CD14-positive monocyte (primary cell): Measurements from ENCODE around the gene UBE2L3. TPM values are rescaled to one million over a fixed set of nuclear protein-coding genes. Genes with fewer than 3 reads are reported as not detected.

Experiments used
- DNase-seq, 3 donors: peaks; one replicate each; pipeline ENCODE4 v3.0.0-alpha.2; 2011 to 2022
- H2AFZ ChIP-seq: 2 replicates; pipeline ENCODE4 v1.6.0; 2012; ENCODE audit warnings: mild to moderate bottlenecking, low read depth, low read length, inconsistent platforms; ENCODE audit not compliant: insufficient read depth, poor library complexity, severe bottlenecking
- H3K27ac ChIP-seq, 2 donors: 1 replicate in 1 of 2; 2 replicates in 1 of 2; pipeline ENCODE4 v1.5.1; 2012 to 2013; ENCODE audit warnings: low read length in 2 of 2, control low read depth in 1 of 2, inconsistent platforms in 1 of 2, low read depth in 1 of 2, mild to moderate bottlenecking in 1 of 2
- H3K27me3 ChIP-seq, 2 donors: one replicate each; pipeline versions ENCODE4 v1.6.0 to v1.6.1; 2011 to 2013; ENCODE audit warnings: low read length in 2 of 2; ENCODE audit not compliant: control insufficient read depth in 2 of 2, insufficient read depth in 2 of 2
- H3K36me3 ChIP-seq, 2 donors: replicated peaks in 1 of 2; 1 replicate in 1 of 2; 2 replicates in 1 of 2; pipeline versions ENCODE4 v1.5.1 to v1.6.1; 2012 to 2013; ENCODE audit warnings: low read length in 2 of 2, control low read depth in 1 of 2, inconsistent platforms in 1 of 2, mild to moderate bottlenecking in 1 of 2; ENCODE audit not compliant: insufficient read depth in 2 of 2, control insufficient read depth in 1 of 2
- H3K4me1 ChIP-seq, 2 donors: 1 replicate in 1 of 2; 2 replicates in 1 of 2; pipeline versions ENCODE4 v1.5.1 to v1.6.1; 2012 to 2013; ENCODE audit warnings: low read length in 2 of 2, control low read depth in 1 of 2, inconsistent platforms in 1 of 2, mild to moderate bottlenecking in 1 of 2, moderate library complexity in 1 of 2; ENCODE audit not compliant: insufficient read depth in 2 of 2, control insufficient read depth in 1 of 2
- H3K4me2 ChIP-seq: replicated peaks from 2 replicates; pipeline ENCODE3; 2012; ENCODE audit warnings: low read length, moderate library complexity, mild to moderate bottlenecking; ENCODE audit not compliant: poor library complexity, severe bottlenecking; ENCODE audit errors: extremely low read depth
- H3K4me3 ChIP-seq, 3 experiments: fragments of 200-600 bp in 1 of 3; sonication (generic) in 1 of 3; replicated peaks in 1 of 3; 1 replicate in 2 of 3; 2 replicates in 1 of 3; pipeline ENCODE4 v1.5.1; 2011 to 2013; ENCODE audit warnings: low read length in 3 of 3, mild to moderate bottlenecking in 3 of 3, control low read depth in 2 of 3, low read depth in 2 of 3, inconsistent platforms in 1 of 3, moderate library complexity in 1 of 3
- H3K79me2 ChIP-seq: 2 replicates; pipeline ENCODE4 v1.6.0; 2012; ENCODE audit warnings: mild to moderate bottlenecking, control low read depth, inconsistent platforms, low read length, moderate library complexity; ENCODE audit not compliant: insufficient read depth
- H3K9ac ChIP-seq: 2 replicates; pipeline ENCODE4 v1.6.0; 2017; ENCODE audit warnings: low read length, mild to moderate bottlenecking; ENCODE audit not compliant: insufficient read depth, poor library complexity, severe bottlenecking
- H3K9me3 ChIP-seq, 2 donors: replicated peaks in 1 of 2; 1 replicate in 1 of 2; 2 replicates in 1 of 2; pipeline versions ENCODE4 v1.5.1 to v1.6.1; 2012 to 2013; ENCODE audit warnings: low read length in 2 of 2, control low read depth in 1 of 2; ENCODE audit not compliant: control insufficient read depth in 1 of 2, insufficient read depth in 1 of 2
- H4K20me1 ChIP-seq: 2 replicates; pipeline ENCODE4 v1.6.0; 2012; ENCODE audit warnings: mild to moderate bottlenecking, low read length, control low read depth, moderate library complexity; ENCODE audit not compliant: insufficient read depth
- H3K27ac Mint-ChIP-seq, 7 donors: one replicate each; pipeline ENCODE4 v1.8.0; 2020; ENCODE audit warnings: mild to moderate bottlenecking in 7 of 7, mixed read lengths in 7 of 7, moderate library complexity in 6 of 7, inconsistent platforms in 2 of 7
- H3K27me3 Mint-ChIP-seq, 3 donors: one replicate each; pipeline ENCODE4 v1.8.0; 2021 to 2022; ENCODE audit warnings: low read depth in 3 of 3, mild to moderate bottlenecking in 3 of 3, mixed read lengths in 3 of 3, moderate library complexity in 3 of 3, inconsistent platforms in 1 of 3
- H3K36me3 Mint-ChIP-seq, 2 donors: one replicate each; pipeline ENCODE4 v1.8.0; 2020; ENCODE audit warnings: mixed read lengths in 2 of 2, inconsistent platforms in 1 of 2, mild to moderate bottlenecking in 1 of 2
- H3K4me1 Mint-ChIP-seq: one replicate; pipeline ENCODE4 v1.8.0; 2020; ENCODE audit warnings: mild to moderate bottlenecking, mixed read lengths
- H3K4me3 Mint-ChIP-seq, 2 donors: one replicate each; pipeline ENCODE4 v1.8.0; 2020; ENCODE audit warnings: mild to moderate bottlenecking in 2 of 2, mixed read lengths in 2 of 2, moderate library complexity in 1 of 2
- H3K9me3 Mint-ChIP-seq, 7 donors: one replicate each; pipeline ENCODE4 v1.8.0; 2020 to 2022; ENCODE audit warnings: mixed read lengths in 7 of 7, mild to moderate bottlenecking in 6 of 7, moderate library complexity in 6 of 7, inconsistent platforms in 2 of 7
- WGBS: methylation state at CpG from one replicate; pipeline ENCODE4 v1.1.5; 2013; ENCODE audit warnings: missing lambda C conversion rate; ENCODE audit not compliant: insufficient coverage; 5-methylcytosine and 5-hydroxymethylcytosine counted together
- intact Hi-C, 2 donors: fragments of 100-400 bp; cut with micrococcal nuclease; formaldehyde crosslinking; loops; one replicate each; pipeline versions ENCODE4 v1.15.0 to v1.15.1; 2023
- polyA plus RNA-seq, 3 donors: library from polyadenylated mRNA; depleted of rRNA in 1 of 3; unstranded in 2 of 3; stranded (reverse) in 1 of 3; fragments of 300-500 nt in 2 of 3; fragments of >200 nt in 1 of 3; fragmentation: Illumina TruSeq in 2 of 3; gene quantifications; 1 replicate in 2 of 3; 2 replicates in 1 of 3; pipeline ENCODE4 v1.2.3, GENCODE V29; 2012 to 2021
- TF ChIP-seq, protein P1 (sequence below): fragments of 200-600 bp; IDR thresholded peaks from one replicate; pipeline ENCODE4 v1.8.0; 2022; ENCODE audit warnings: antibody characterized with exemption, mild to moderate bottlenecking

The UBE2L3 gene
- polyA plus RNA-seq, 3 donors, result 19.6 to 88.9 (median 69.6) TPM

DNA sequence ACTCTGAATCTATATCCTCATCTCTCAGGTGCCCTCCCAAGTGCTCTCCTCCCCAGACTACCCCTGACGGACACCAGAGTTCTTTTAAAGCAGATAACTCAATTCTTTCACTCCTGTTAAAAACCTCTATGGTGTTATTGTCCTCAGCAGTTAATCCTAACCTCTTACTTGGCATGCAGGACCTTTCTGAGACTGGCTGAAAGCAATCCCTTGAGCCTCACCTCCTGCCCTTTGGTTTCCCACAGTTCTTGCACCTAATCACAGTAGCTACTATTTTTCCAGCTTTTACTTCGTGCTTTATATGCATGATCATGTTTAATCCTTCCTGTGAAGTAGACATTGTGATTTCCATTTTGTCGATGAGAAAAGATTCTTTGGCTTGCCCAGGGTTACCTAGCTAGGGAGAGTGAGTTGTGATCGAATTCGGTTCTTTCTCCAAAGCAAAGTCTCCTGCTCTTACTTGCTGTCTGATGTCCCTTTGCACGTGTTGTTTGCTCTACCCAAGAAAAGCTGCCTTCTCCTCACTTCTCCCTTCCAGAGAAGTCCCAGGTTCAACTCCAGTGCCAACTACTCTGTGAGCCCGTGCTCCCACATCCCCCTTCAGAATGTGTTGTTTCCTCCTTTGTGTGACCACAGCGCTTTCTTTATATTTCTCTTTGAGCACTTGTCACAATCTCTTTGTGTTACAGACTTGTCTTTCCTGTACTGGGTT, 2.1 kb downstream of the UBE2L3 start:
- peak overlapping the region; percentile 87 for H3K4me2 ChIP-seq
- H3K9ac ChIP-seq, result peak overlapping the region; percentile 35
- WGBS, result 22% methylated on average over 3 of the region's 8 CpGs
- H3K27ac ChIP-seq, result peak overlapping the region; percentile 20 to 67
- Mint-ChIP-seq H3K27ac (peak overlapping the region; percentile 61 to 92 (median 80)), H3K27me3 (peaks cover 0 to 5% (median 2%) of the 10 kb centered on the region in 3 donors), H3K36me3 (peaks cover 8 to 20% of the 10 kb centered on the region in 2 donors), H3K4me1 (peaks cover 57% of the 10 kb centered on the region), H3K4me3 (peak overlapping the region; percentile 47 to 67), H3K9me3 (no peaks in the 10 kb centered on the region)
- H3K4me1 ChIP-seq, result peaks cover 41% of the 10 kb centered on the region in 2 donors
- DNase-seq, result peak; percentile 23 to 28 (median 27)
- H3K36me3 ChIP-seq, result peaks cover 0 to 13% of the 10 kb centered on the region in 2 donors
- intact Hi-C loops, result no loop called here
- peaks cover 67% of the 10 kb centered on the region for H4K20me1 ChIP-seq
- H3K4me3 ChIP-seq, result peak overlapping the region in 1 of 3 experiments; percentile 79
- no peaks in the 10 kb centered on the region for H3K9me3 ChIP-seq
- peaks cover 74% of the 10 kb centered on the region for H3K79me2 ChIP-seq
- TF ChIP-seq, protein P1, sequence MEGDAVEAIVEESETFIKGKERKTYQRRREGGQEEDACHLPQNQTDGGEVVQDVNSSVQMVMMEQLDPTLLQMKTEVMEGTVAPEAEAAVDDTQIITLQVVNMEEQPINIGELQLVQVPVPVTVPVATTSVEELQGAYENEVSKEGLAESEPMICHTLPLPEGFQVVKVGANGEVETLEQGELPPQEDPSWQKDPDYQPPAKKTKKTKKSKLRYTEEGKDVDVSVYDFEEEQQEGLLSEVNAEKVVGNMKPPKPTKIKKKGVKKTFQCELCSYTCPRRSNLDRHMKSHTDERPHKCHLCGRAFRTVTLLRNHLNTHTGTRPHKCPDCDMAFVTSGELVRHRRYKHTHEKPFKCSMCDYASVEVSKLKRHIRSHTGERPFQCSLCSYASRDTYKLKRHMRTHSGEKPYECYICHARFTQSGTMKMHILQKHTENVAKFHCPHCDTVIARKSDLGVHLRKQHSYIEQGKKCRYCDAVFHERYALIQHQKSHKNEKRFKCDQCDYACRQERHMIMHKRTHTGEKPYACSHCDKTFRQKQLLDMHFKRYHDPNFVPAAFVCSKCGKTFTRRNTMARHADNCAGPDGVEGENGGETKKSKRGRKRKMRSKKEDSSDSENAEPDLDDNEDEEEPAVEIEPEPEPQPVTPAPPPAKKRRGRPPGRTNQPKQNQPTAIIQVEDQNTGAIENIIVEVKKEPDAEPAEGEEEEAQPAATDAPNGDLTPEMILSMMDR, result no peak
- H2AFZ ChIP-seq, result no peak overlapping the region
- no peaks in the 10 kb centered on the region for H3K27me3 ChIP-seq

DNA sequence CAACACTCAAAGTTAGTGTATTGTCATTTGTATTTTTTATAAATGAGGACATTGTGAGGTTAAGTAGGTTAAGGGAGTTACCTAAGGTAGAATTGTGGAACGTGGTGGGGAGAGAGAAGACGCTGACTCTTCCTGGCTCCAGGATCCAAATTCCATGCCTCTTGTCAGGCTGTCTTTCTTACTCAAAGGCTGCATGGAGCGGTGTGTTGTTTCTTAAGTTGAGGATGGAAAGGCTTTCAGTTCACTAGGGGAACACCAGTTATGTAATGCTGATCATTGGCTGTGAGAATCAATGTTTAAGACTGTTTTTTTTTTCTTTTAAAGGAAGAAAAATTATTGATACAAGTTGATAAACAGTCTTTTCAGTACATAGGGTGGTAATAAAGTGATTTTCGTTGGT, 2.9 kb downstream of the UBE2L3 start:
- peak overlapping the region in 1 of 2 donors; percentile 67 for H3K27ac ChIP-seq
- no peaks in the 10 kb centered on the region for H3K27me3 ChIP-seq
- Mint-ChIP-seq H3K4me1 (peaks cover 57% of the 10 kb centered on the region), H3K4me3 (no peak overlapping the region), H3K27ac (peak overlapping the region in 5 of 7 donors; percentile 31 to 82 (median 70)), H3K9me3 (no peaks in the 10 kb centered on the region), H3K36me3 (peaks cover 8 to 20% of the 10 kb centered on the region in 2 donors), H3K27me3 (peaks cover 0 to 5% (median 2%) of the 10 kb centered on the region in 3 donors)
- peaks cover 0 to 13% of the 10 kb centered on the region in 2 donors for H3K36me3 ChIP-seq
- DNase-seq, result no peak
- H3K4me2 ChIP-seq, result peak overlapping the region; percentile 87
- intact Hi-C loops, result no loop called here
- peaks cover 41% of the 10 kb centered on the region in 2 donors for H3K4me1 ChIP-seq
- H2AFZ ChIP-seq, result no peak overlapping the region
- H3K79me2 ChIP-seq, result peaks cover 82% of the 10 kb centered on the region
- no peaks in the 10 kb centered on the region for H3K9me3 ChIP-seq
- peak overlapping the region in 1 of 3 experiments; percentile 79 for H3K4me3 ChIP-seq
- WGBS, result 67% methylated on average over 3 of the region's 4 CpGs
- peak overlapping the region; percentile 35 for H3K9ac ChIP-seq
- H4K20me1 ChIP-seq, result peaks cover 74% of the 10 kb centered on the region
- TF ChIP-seq, protein P1, result no peak
